HepG2 (cell line): ENCODE measurements around the gene FNDC3A. TPM values are rescaled to one million over a fixed set of nuclear protein-coding genes. Genes with fewer than 3 reads are reported as not detected.

ENCODE experiments used
- ATAC-seq: fragments of 200-7000 bp; cut with Tn5 transposase; 3 replicates; pipeline ENCODE4 v1.9.1; 2020; ENCODE audit warnings: mild to moderate bottlenecking, moderate library complexity
- BruUV-seq: library from RNA; stranded (reverse); fragments of 400-500 nt; replicated peaks from 2 replicates; lab custom pipeline; 2021; lab: Mats Ljungman, UMichigan
- CTCF ChIA-PET: fragments of 300-600 bp; formaldehyde crosslinking; extraction: SDS; loops from one replicate; lab custom pipeline; 2021; ENCODE audit warnings: low total read pairs, inconsistent platforms, low intra/inter-chr PET ratio; lab: Yijun Ruan, JAX
- POLR2A ChIA-PET: fragments of 350-600 bp; sonication (Branson Sonifier 250); formaldehyde crosslinking; loops from one replicate; lab custom pipeline; 2020; ENCODE audit warnings: antibody characterized with exemption, inconsistent platforms; lab: Yijun Ruan, JAX
- DNase-seq: peaks from one replicate; pipeline ENCODE4 v3.0.0-alpha.2; 2015; ENCODE audit warnings: low spot score
- FAIRE-seq: peaks from 3 replicates; lab custom pipeline; 2011; peaks lifted over from hg19 to GRCh38; lab: Jason Lieb, UNC
- H2AFZ ChIP-seq: one replicate; pipeline ENCODE4 v1.6.1; 2011; ENCODE audit warnings: low read length, inconsistent platforms
- H3K27ac ChIP-seq: fragments of 300-600 bp; 3 replicates; pipeline ENCODE4 v1.8.0; 2011; ENCODE audit warnings: mixed run types, mild to moderate bottlenecking, mixed read lengths, low read length, inconsistent platforms; ENCODE audit not compliant: insufficient read depth; ENCODE audit errors: extremely low read length
- H3K27me3 ChIP-seq, 2 experiments: fragments of 200-600 bp in 1 of 2; 2 replicates in 1 of 2; 3 replicates in 1 of 2; pipeline versions ENCODE4 v1.6.0 to v1.8.0; 2011; ENCODE audit warnings: low read length in 2 of 2, mild to moderate bottlenecking in 2 of 2, moderate library complexity in 2 of 2, inconsistent platforms in 1 of 2; ENCODE audit not compliant: insufficient read depth in 2 of 2, control insufficient read depth in 1 of 2
- H3K36me3 ChIP-seq, 2 experiments: fragments of 200-600 bp in 1 of 2; replicated peaks in 1 of 2; 2 replicates in 1 of 2; 3 replicates in 1 of 2; pipeline versions ENCODE4 v1.5.1 to v1.8.0; 2011; ENCODE audit warnings: low read length in 2 of 2, inconsistent platforms in 1 of 2; ENCODE audit not compliant: insufficient read depth in 2 of 2, control insufficient read depth in 1 of 2
- H3K4me1 ChIP-seq: 2 replicates; pipeline ENCODE4 v1.5.1; 2012; ENCODE audit warnings: low read length, inconsistent platforms; ENCODE audit not compliant: insufficient read depth
- H3K4me2 ChIP-seq: 2 replicates; pipeline ENCODE4 v1.6.0; 2011; ENCODE audit warnings: low read depth, low read length, inconsistent platforms
- H3K4me3 ChIP-seq, 3 experiments: fragments of 200-600 bp in 1 of 3; sonication (generic), shearing (Covaris generic) in 1 of 3; replicated peaks in 1 of 3; 2 replicates each; pipeline ENCODE4 v1.5.1; 2011 to 2016; ENCODE audit warnings: low read length in 3 of 3, inconsistent platforms in 2 of 3, low read depth in 2 of 3, mild to moderate bottlenecking in 2 of 3, control low read depth in 1 of 3, mixed read lengths in 1 of 3; ENCODE audit not compliant: insufficient read depth in 1 of 3
- H3K79me2 ChIP-seq: one replicate; pipeline ENCODE4 v1.6.1; 2011; ENCODE audit warnings: low read length, inconsistent platforms; ENCODE audit not compliant: insufficient read depth
- H3K9ac ChIP-seq: 2 replicates; pipeline ENCODE4 v1.6.0; 2011; ENCODE audit warnings: mild to moderate bottlenecking, low read depth, low read length, inconsistent platforms; ENCODE audit not compliant: insufficient read depth
- H3K9me3 ChIP-seq: 2 replicates; pipeline ENCODE4 v1.5.1; 2012; ENCODE audit warnings: mild to moderate bottlenecking, low read length
- H4K20me1 ChIP-seq: 2 replicates; pipeline ENCODE4 v1.6.0; 2011; ENCODE audit warnings: inconsistent platforms, mild to moderate bottlenecking, low read length, moderate library complexity; ENCODE audit not compliant: insufficient read depth
- ATF7 ChIP-seq, 2 experiments: fragments of 450-650 bp in 1 of 2; sonication (generic) in 1 of 2; formaldehyde crosslinking in 1 of 2; IDR thresholded peaks; 2 replicates each; pipeline versions ENCODE4 v1.4.0 to v1.6.1; 2016 to 2020; ENCODE audit warnings: antibody characterized with exemption in 1 of 2, mild to moderate bottlenecking in 1 of 2, missing genetic modification reagents in 1 of 2
- GATAD2A ChIP-seq: IDR thresholded peaks from 2 replicates; pipeline ENCODE4 v1.6.1; 2016
- HNRNPLL ChIP-seq: fragments of 200-400 bp; formaldehyde crosslinking; IDR thresholded peaks from 2 replicates; pipeline ENCODE4 v1.6.1; 2017; ENCODE audit warnings: mild to moderate bottlenecking, low read depth, low read length; ENCODE audit not compliant: poor library complexity, severe bottlenecking
- KLF15 ChIP-seq: sonication (generic); formaldehyde crosslinking; IDR thresholded peaks from 2 replicates; pipeline ENCODE4 v1.8.1; 2023; ENCODE audit warnings: borderline replicate concordance, mild to moderate bottlenecking, inconsistent platforms, missing genetic modification reagents, mixed read lengths
- PAWR ChIP-seq: sonication (generic); formaldehyde crosslinking; IDR thresholded peaks from 2 replicates; pipeline ENCODE4 v1.4.0; 2020; ENCODE audit warnings: missing genetic modification reagents, mild to moderate bottlenecking, borderline replicate concordance
- SMYD3 ChIP-seq: sonication (generic); formaldehyde crosslinking; IDR thresholded peaks from 2 replicates; pipeline ENCODE4 v1.8.1; 2023; ENCODE audit warnings: mild to moderate bottlenecking, missing genetic modification reagents
- TBX3 ChIP-seq: fragments of 450-650 bp; IDR thresholded peaks from 2 replicates; pipeline ENCODE4 v1.6.1; 2017; ENCODE audit warnings: antibody characterized with exemption, mild to moderate bottlenecking, inconsistent platforms, borderline replicate concordance
- ZBTB7B ChIP-seq: sonication (generic); formaldehyde crosslinking; IDR thresholded peaks from 2 replicates; pipeline ENCODE4 v1.4.0; 2020; ENCODE audit warnings: missing genetic modification reagents
- ZNF333 ChIP-seq: sonication (generic); formaldehyde crosslinking; IDR thresholded peaks from 2 replicates; pipeline ENCODE4 v1.4.0; 2020; ENCODE audit warnings: mild to moderate bottlenecking, missing genetic modification reagents, borderline replicate concordance
- ZNF546 ChIP-seq: sonication (generic); formaldehyde crosslinking; conservative IDR thresholded peaks from 2 replicates; pipeline ENCODE4 v1.8.1; 2023; ENCODE audit warnings: mild to moderate bottlenecking, missing genetic modification reagents
- ZNF841 ChIP-seq: sonication (generic); formaldehyde crosslinking; IDR thresholded peaks from 2 replicates; pipeline ENCODE4 v1.8.1; 2023; ENCODE audit warnings: missing genetic modification reagents, borderline replicate concordance
- WGBS: methylation state at CpG from one replicate; pipeline ENCODE4 v1.1.6; 2017; ENCODE audit warnings: low lambda C conversion rate; 5-methylcytosine and 5-hydroxymethylcytosine counted together
- in situ Hi-C: cut with HindIII; loops from 2 replicates; pipeline ENCODE4 v1.10.0; 2017; ENCODE audit warnings: low pct_unique_long_range_greater_than_20kb; ENCODE audit not compliant: extremely low pct_ligation_motif_present
- intact Hi-C: fragments of 100-400 bp; cut with micrococcal nuclease; formaldehyde crosslinking; loops from one replicate; pipeline ENCODE4 v1.10.0; 2022; ENCODE audit not compliant: unreplicated experiment
- polyA plus RNA-seq, 8 experiments: library from polyadenylated mRNA; depleted of rRNA in 3 of 8; stranded (reverse) in 7 of 8; unstranded in 1 of 8; fragments of >200 nt; fragmentation: Illumina TruSeq in 4 of 8; extraction: Trizol in 4 of 8; gene quantifications; 2 replicates each; pipeline versions ENCODE4 v1.2.1 to v1.2.3, GENCODE V29; 2011 to 2016; ENCODE audit warnings: low read depth in 4 of 8, missing spikeins in 1 of 8, mixed read lengths in 1 of 8; ENCODE audit not compliant: insufficient read depth in 1 of 8
- total RNA-seq, 5 experiments: library from RNA; depleted of rRNA; stranded (reverse); fragments of >200 nt; fragmentation: Illumina TruSeq; extraction: Trizol; gene quantifications; 2 replicates each; pipeline ENCODE4 v1.2.3, GENCODE V29; 2016; ENCODE audit warnings: low read depth in 1 of 5
- TF ChIP-seq, protein P1 (sequence below): sonication (generic); formaldehyde crosslinking; IDR thresholded peaks from one replicate; pipeline ENCODE4 v1.5.1; 2020; ENCODE audit warnings: mild to moderate bottlenecking, missing genetic modification reagents; ENCODE audit errors: not compliant biosample characterization
- TF ChIP-seq, protein P2 (sequence below): IDR thresholded peaks from 2 replicates; pipeline ENCODE4 v1.6.1; 2016; ENCODE audit warnings: control low read depth

FNDC3A gene
- total and polyA plus RNA-seq, 2 of the 13 experiments (the other 11 are each of a cell fraction or from before 2014, with no cell fraction given), result 36.7 to 39.3 TPM

DNA sequence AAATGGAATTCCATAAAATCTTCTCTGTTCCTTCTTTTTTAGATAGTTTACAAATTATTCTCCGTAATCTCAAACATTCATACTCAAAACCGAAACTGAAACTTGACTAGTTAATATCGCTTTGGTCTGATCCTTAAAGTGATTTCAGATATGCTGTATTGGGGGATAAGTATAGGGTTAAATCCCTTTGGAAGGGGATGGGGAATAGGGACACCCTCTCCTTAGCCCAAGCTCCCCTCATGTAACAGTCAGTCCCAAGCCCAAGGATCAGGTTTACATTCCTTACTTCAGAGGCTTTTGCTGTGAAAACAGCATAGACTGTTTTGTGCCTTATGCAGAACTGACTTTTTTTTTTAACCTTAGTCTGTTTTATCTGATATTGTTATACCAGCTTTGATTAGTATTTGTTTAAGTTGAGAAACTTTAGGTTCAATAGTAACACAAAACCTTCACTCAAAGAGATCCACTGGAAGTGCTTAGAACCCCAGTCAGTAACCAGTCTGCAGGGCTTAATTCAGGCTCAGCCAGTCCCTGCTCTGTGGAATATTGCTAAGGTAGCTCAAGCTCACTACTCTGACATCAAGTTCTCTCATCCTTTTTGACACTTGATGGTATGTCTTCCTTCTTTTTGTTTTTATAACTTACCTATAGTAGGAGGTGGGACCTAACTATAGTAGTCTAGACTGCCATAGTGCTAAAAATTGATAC, 282.5 kb downstream of the FNDC3A start:
- WGBS, result 96% methylated on average over 3 of the region's 3 CpGs
- CTCF ChIA-PET, result no interaction called here
- Histone ChIP-seq H3K4me1 (no peaks in the 10 kb centered on the region), H3K9ac (no peak overlapping the region), H3K79me2 (no peaks in the 10 kb centered on the region), H3K4me3 (no peak overlapping the region), H3K4me2 (no peak overlapping the region), H3K36me3 (peaks cover 10 to 51% of the 10 kb centered on the region in 2 experiments), H3K27me3 (no peaks in the 10 kb centered on the region)
- no TSS peak for BruUV-seq
- in situ Hi-C loops (no loop called here), intact Hi-C loops (no loop called here)
- FAIRE-seq (no peak), DNase-seq (no peak), ATAC-seq (no peak)
- TF ChIP-seq PAWR (CRISPR knock-in tag) (no peak), GATAD2A (no peak), ATF7 (IDR thresholded peaks at IDR 0.05) (no peak), ATF7 (CRISPR knock-in tag; IDR thresholded peaks at IDR 0.05) (no peak), ZNF333 (CRISPR knock-in tag) (no peak), ZNF546 (CRISPR knock-in tag) (no peak), HNRNPLL (no peak), KLF15 (CRISPR knock-in tag) (no peak), ZNF841 (CRISPR knock-in tag) (no peak), TBX3 (no peak), SMYD3 (no peak), ZBTB7B (no peak)
- TF ChIP-seq, protein P1, sequence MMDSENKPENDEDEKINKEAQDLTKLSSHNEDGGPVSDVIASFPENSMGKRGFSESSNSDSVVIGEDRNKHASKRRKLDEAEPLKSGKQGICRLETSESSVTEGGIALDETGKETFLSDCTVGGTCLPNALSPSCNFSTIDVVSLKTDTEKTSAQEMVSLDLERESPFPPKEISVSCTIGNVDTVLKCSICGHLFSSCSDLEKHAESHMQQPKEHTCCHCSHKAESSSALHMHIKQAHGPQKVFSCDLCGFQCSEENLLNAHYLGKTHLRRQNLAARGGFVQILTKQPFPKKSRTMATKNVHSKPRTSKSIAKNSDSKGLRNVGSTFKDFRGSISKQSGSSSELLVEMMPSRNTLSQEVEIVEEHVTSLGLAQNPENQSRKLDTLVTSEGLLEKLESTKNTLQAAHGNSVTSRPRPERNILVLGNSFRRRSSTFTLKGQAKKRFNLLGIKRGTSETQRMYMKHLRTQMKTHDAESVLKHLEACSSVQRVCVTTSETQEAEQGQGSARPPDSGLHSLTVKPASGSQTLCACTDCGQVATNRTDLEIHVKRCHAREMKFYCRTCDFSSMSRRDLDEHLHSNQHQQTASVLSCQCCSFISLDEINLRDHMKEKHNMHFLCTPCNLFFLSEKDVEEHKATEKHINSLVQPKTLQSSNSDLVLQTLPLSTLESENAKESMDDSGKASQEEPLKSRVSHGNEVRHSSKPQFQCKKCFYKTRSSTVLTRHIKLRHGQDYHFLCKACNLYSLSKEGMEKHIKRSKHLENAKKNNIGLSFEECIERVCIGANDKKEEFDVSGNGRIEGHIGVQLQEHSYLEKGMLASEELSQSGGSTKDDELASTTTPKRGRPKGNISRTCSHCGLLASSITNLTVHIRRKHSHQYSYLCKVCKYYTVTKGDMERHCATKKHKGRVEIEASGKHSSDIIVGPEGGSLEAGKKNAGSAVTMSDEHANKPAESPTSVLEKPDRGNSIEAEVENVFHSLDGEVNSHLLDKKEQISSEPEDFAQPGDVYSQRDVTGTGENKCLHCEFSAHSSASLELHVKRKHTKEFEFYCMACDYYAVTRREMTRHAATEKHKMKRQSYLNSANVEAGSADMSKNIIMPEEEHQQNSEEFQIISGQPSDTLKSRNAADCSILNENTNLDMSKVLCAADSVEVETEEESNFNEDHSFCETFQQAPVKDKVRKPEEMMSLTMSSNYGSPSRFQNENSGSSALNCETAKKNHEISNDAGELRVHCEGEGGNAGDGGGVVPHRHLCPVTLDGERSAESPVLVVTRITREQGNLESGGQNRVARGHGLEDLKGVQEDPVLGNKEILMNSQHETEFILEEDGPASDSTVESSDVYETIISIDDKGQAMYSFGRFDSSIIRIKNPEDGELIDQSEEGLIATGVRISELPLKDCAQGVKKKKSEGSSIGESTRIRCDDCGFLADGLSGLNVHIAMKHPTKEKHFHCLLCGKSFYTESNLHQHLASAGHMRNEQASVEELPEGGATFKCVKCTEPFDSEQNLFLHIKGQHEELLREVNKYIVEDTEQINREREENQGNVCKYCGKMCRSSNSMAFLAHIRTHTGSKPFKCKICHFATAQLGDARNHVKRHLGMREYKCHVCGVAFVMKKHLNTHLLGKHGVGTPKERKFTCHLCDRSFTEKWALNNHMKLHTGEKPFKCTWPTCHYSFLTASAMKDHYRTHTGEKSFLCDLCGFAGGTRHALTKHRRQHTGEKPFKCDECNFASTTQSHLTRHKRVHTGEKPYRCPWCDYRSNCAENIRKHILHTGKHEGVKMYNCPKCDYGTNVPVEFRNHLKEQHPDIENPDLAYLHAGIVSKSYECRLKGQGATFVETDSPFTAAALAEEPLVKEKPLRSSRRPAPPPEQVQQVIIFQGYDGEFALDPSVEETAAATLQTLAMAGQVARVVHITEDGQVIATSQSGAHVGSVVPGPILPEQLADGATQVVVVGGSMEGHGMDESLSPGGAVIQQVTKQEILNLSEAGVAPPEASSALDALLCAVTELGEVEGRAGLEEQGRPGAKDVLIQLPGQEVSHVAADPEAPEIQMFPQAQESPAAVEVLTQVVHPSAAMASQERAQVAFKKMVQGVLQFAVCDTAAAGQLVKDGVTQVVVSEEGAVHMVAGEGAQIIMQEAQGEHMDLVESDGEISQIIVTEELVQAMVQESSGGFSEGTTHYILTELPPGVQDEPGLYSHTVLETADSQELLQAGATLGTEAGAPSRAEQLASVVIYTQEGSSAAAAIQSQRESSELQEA (CRISPR knock-in tag), result no peak
- TF ChIP-seq, protein P2, sequence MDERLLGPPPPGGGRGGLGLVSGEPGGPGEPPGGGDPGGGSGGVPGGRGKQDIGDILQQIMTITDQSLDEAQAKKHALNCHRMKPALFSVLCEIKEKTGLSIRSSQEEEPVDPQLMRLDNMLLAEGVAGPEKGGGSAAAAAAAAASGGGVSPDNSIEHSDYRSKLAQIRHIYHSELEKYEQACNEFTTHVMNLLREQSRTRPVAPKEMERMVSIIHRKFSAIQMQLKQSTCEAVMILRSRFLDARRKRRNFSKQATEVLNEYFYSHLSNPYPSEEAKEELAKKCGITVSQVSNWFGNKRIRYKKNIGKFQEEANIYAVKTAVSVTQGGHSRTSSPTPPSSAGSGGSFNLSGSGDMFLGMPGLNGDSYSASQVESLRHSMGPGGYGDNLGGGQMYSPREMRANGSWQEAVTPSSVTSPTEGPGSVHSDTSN, result no peak
- TF ChIP-seq, all 625 proteins: peak for 0
- POLR2A ChIA-PET, result interaction anchor here (1.0 kb wide), 1 partner anchor 43 kb away, joined by 3 read pairs; no protein-coding TSS in a partner anchor
- Histone ChIP-seq H3K9me3 (no peaks in the 10 kb centered on the region), H3K27ac (no peak overlapping the region), H2AFZ (no peak overlapping the region), H4K20me1 (no peaks in the 10 kb centered on the region)
